OCI-LY1 (cell line): Measurements from ENCODE around the gene LRRC14B.

ENCODE experiments used
- CTCF ChIP-seq: fragments of 200-600 bp; sonication (generic), shearing (Covaris generic); IDR thresholded peaks from 2 replicates; pipeline ENCODE4 v1.5.1; 2017; ENCODE audit warnings: mild to moderate bottlenecking, antibody characterized with exemption, low read length, moderate library complexity, mixed read lengths
- EZH2 ChIP-seq: fragments of 200-600 bp; sonication (generic), shearing (Covaris generic); IDR thresholded peaks from 2 replicates; pipeline ENCODE4 v1.8.0; 2017; ENCODE audit warnings: borderline replicate concordance, mixed run types, mild to moderate bottlenecking, antibody characterized with exemption, low read length, moderate library complexity, mixed read lengths

GRCh38 chr5:173392-174290 lies 17.7 kb upstream of the LRRC14B start:
- TF ChIP-seq CTCF (no peak), EZH2 (no peak)
